Measurements from ENCODE around the gene FAF2. TPM values are rescaled to one million over a fixed set of nuclear protein-coding genes. Genes with fewer than 3 reads are reported as not detected.

The FAF2 gene
- total RNA-seq, 2 experiments from 2014 or later, result 36.2 to 38.7 TPM

Other genes starting within 250 kb of the FAF2 start
- gene SIMC1, start 210.0 kb upstream of the FAF2 start, total RNA-seq, result 10 to 100 TPM; 26.1 to 29.2 TPM
- 10 to 100 TPM; 50.5 to 54.5 TPM for gene KIAA1191, start 86.6 kb upstream of the FAF2 start, total RNA-seq
- 1 to 10 TPM; 6.5 TPM for gene ARL10, start 82.9 kb upstream of the FAF2 start, total RNA-seq
- gene NOP16, start 59.8 kb upstream of the FAF2 start, total RNA-seq, result 10 to 100 TPM; 24.2 to 24.7 TPM
- 100 to 1,000 TPM; 142 to 147 TPM for gene HIGD2A, start 59.6 kb upstream of the FAF2 start, total RNA-seq
- 10 to 100 TPM; 56.2 to 57.2 TPM for gene CLTB, start 31.8 kb upstream of the FAF2 start, total RNA-seq
- gene RNF44, start 89.0 kb downstream of the FAF2 start, total RNA-seq, result 100 to 1,000 TPM; 142 to 143 TPM
- gene CDHR2, start 101.0 kb downstream of the FAF2 start, total RNA-seq, result 1 to 10 TPM; 1.6 to 2.3 TPM
- 1 to 10 TPM; 3.7 to 4.2 TPM for gene GPRIN1, start 161.8 kb downstream of the FAF2 start, total RNA-seq
- not detected for gene SNCB, start 182.1 kb downstream of the FAF2 start, total RNA-seq
- gene EIF4E1B, start 182.3 kb downstream of the FAF2 start, total RNA-seq, result not detected
- gene TSPAN17, start 199.1 kb downstream of the FAF2 start, total RNA-seq, result 10 to 100 TPM; 33.3 to 33.4 TPM